B cell (primary cell): ENCODE measurements around the gene CARS2. TPM values are rescaled to one million over a fixed set of nuclear protein-coding genes. Genes with fewer than 3 reads are reported as not detected.

ENCODE experiments used
- ATAC-seq: fragments of 200-7000 bp; cut with Tn5 transposase; one replicate; pipeline ENCODE4 v1.10.0; 2021; ENCODE audit warnings: low read depth, mild to moderate bottlenecking, moderate number of reproducible peaks, moderate library complexity
- CTCF ChIA-PET: fragments of 350-600 bp; sonication (Branson Sonifier 250); formaldehyde crosslinking; loops from one replicate; lab custom pipeline; 2021; ENCODE audit warnings: antibody characterized with exemption, inconsistent platforms; lab: Charles Lee
- POLR2A ChIA-PET: fragments of 350-600 bp; sonication (Branson Sonifier 250); formaldehyde crosslinking; loops from one replicate; lab custom pipeline; 2021; ENCODE audit warnings: antibody characterized with exemption; lab: Charles Lee
- DNase-seq: peaks from one replicate; pipeline ENCODE4 v3.0.0; 2013
- H2AFZ ChIP-seq: 2 replicates; pipeline ENCODE4 v1.6.1; 2012; ENCODE audit warnings: mild to moderate bottlenecking, low read depth, low read length; ENCODE audit not compliant: insufficient read depth, poor library complexity, severe bottlenecking
- H3K27ac ChIP-seq, 2 donors: 1 replicate in 1 of 2; 2 replicates in 1 of 2; pipeline ENCODE4 v1.5.1; 2012 to 2013; ENCODE audit warnings: low read length in 2 of 2, mild to moderate bottlenecking in 2 of 2, moderate library complexity in 1 of 2
- H3K27me3 ChIP-seq, 4 experiments: fragments of 200-600 bp in 1 of 4; sonication (generic) in 1 of 4; replicated peaks in 1 of 4; 1 replicate in 2 of 4; 2 replicates in 2 of 4; pipeline versions ENCODE4 v1.6.1 to v1.7.0; 2013 to 2016; ENCODE audit warnings: low read length in 3 of 4, mild to moderate bottlenecking in 2 of 4, mixed read lengths in 1 of 4, moderate library complexity in 1 of 4; ENCODE audit not compliant: insufficient read depth in 4 of 4, control insufficient read depth in 3 of 4; ENCODE audit errors: control extremely low read depth in 1 of 4
- H3K36me3 ChIP-seq, 2 experiments: replicated peaks in 1 of 2; 1 replicate in 1 of 2; 2 replicates in 1 of 2; pipeline versions ENCODE4 v1.6.1 to v1.7.1; 2013; ENCODE audit warnings: low read length in 1 of 2; ENCODE audit not compliant: insufficient read depth in 2 of 2, control insufficient read depth in 1 of 2; ENCODE audit errors: control extremely low read depth in 1 of 2, extremely low read depth in 1 of 2
- H3K4me1 ChIP-seq, 2 donors: fragments of 200-600 bp in 1 of 2; sonication (generic) in 1 of 2; 1 replicate in 1 of 2; 2 replicates in 1 of 2; pipeline versions ENCODE4 v1.5.1 to v1.6.1; 2013 to 2017; ENCODE audit warnings: low read length in 2 of 2; ENCODE audit not compliant: control insufficient read depth in 2 of 2, insufficient read depth in 2 of 2
- H3K4me2 ChIP-seq: replicated peaks from 2 replicates; pipeline ENCODE3; 2012; ENCODE audit warnings: mild to moderate bottlenecking, low read depth, low read length; ENCODE audit not compliant: poor library complexity, severe bottlenecking
- H3K4me3 ChIP-seq, 5 experiments: fragments of 200-600 bp in 1 of 5; sonication (generic) in 1 of 5; 1 replicate in 3 of 5; 2 replicates in 2 of 5; pipeline versions ENCODE4 v1.5.1 to v1.7.0; 2011 to 2016; ENCODE audit warnings: low read length in 4 of 5, mild to moderate bottlenecking in 4 of 5, low read depth in 2 of 5, control low read depth in 1 of 5, moderate library complexity in 1 of 5; ENCODE audit not compliant: insufficient read depth in 1 of 5; ENCODE audit errors: control extremely low read depth in 1 of 5, extremely low read depth in 1 of 5
- H3K79me2 ChIP-seq: fragments of 200-600 bp; sonication (generic); one replicate; pipeline ENCODE4 v1.6.0; 2016; ENCODE audit warnings: low read length; ENCODE audit not compliant: control insufficient read depth, insufficient read depth
- H3K9ac ChIP-seq: fragments of 200-600 bp; sonication (generic); 2 replicates; pipeline ENCODE4 v1.6.1; 2017; ENCODE audit warnings: mild to moderate bottlenecking, low read length, moderate library complexity
- H3K9me3 ChIP-seq, 3 donors: one replicate each; pipeline versions ENCODE4 v1.6.1 to v1.7.1; 2013; ENCODE audit warnings: low read length in 2 of 3; ENCODE audit not compliant: control insufficient read depth in 2 of 3, insufficient read depth in 1 of 3; ENCODE audit errors: control extremely low read depth in 1 of 3
- H4K20me1 ChIP-seq: 2 replicates; pipeline ENCODE4 v1.6.0; 2012; ENCODE audit warnings: mild to moderate bottlenecking, low read length; ENCODE audit not compliant: insufficient read depth, control insufficient read depth, poor library complexity, severe bottlenecking
- H3K27ac Mint-ChIP-seq: one replicate; pipeline ENCODE4 v1.8.0; 2021; ENCODE audit warnings: mixed read lengths
- H3K27me3 Mint-ChIP-seq: one replicate; pipeline ENCODE4 v1.8.0; 2021; ENCODE audit warnings: mixed read lengths
- H3K4me1 Mint-ChIP-seq: one replicate; pipeline ENCODE4 v1.8.0; 2021; ENCODE audit warnings: mixed read lengths
- H3K4me3 Mint-ChIP-seq: one replicate; pipeline ENCODE4 v1.8.0; 2021; ENCODE audit warnings: mixed read lengths
- H3K9me3 Mint-ChIP-seq: one replicate; pipeline ENCODE4 v1.8.0; 2022; ENCODE audit warnings: mixed read lengths; ENCODE audit not compliant: insufficient read depth
- EZH2 ChIP-seq: IDR thresholded peaks from 2 replicates; pipeline ENCODE4 v1.6.1; 2012; ENCODE audit warnings: borderline replicate concordance, low read depth, mild to moderate bottlenecking, moderate library complexity, low read length; ENCODE audit not compliant: insufficient read depth, poor library complexity, severe bottlenecking
- WGBS: methylation state at CpG from one replicate; pipeline ENCODE4 v1.1.5; 2013; ENCODE audit warnings: missing lambda C conversion rate; ENCODE audit not compliant: insufficient coverage; 5-methylcytosine and 5-hydroxymethylcytosine counted together
- intact Hi-C: fragments of 100-400 bp; cut with micrococcal nuclease; formaldehyde crosslinking; loops from one replicate; pipeline ENCODE4 v1.10.0; 2022
- polyA plus RNA-seq: library from polyadenylated mRNA; depleted of rRNA; stranded (reverse); fragments of >200 nt; gene quantifications from 2 replicates; pipeline ENCODE4 v1.2.3, GENCODE V29; 2012
- total RNA-seq, 2 donors: library from RNA; stranded (reverse); fragments of 120-200 nt in 1 of 2; gene quantifications; 1 replicate in 1 of 2; 2 replicates in 1 of 2; pipeline versions ENCODE4 v1.2.3 to v1.2.4, GENCODE V29; 2013 to 2022
- TF ChIP-seq, protein P1 (sequence below): fragments of 200-600 bp; IDR thresholded peaks from one replicate; pipeline ENCODE4 v1.8.0; 2022; ENCODE audit warnings: antibody characterized with exemption, mild to moderate bottlenecking

The CARS2 gene
- total and polyA plus RNA-seq, 2 donors (not counting 1 experiment from before 2014, with no cell fraction given), result 154 to 188 TPM

GRCh38 chr13:110700641-110701040 lies 5.3 kb downstream of the CARS2 start:
- H3K36me3 ChIP-seq, result peaks cover 0 to 73% of the 10 kb centered on the region in 2 experiments
- H3K9me3 Mint-ChIP-seq, result no peaks in the 10 kb centered on the region

DNA sequence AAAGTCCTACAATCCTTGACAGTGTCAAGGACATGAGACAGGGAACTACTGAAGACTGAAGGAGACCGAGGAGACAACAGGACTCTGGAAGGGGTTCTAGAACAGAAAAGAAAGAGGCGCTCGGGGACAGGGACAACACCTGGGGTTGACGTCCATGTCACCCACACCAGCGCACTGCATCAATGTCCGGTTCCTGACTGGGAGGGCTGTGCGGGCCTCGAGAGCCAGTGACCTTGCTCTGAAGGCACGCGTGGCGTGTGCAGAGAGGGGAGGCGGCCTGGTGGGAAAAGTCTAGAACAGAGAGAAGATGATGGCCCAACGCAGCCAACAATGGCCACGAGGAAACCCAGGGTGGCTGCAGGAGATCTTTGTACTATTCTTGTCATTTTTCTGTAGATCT lies 5.7 kb downstream of the CARS2 start:
- ATAC-seq (no peak), DNase-seq (no peak)
- peaks cover 23 to 36% of the 10 kb centered on the region in 2 donors for H3K4me1 ChIP-seq
- no peak overlapping the region for H3K4me2 ChIP-seq
- Mint-ChIP-seq H3K27me3 (no peaks in the 10 kb centered on the region), H3K4me3 (no peak overlapping the region), H3K9me3 (no peaks in the 10 kb centered on the region), H3K4me1 (peaks cover 49% of the 10 kb centered on the region), H3K27ac (peak overlapping the region; percentile 63)
- intact Hi-C loops, result no loop called here
- ChIA-PET CTCF (interaction anchor here (1.0 kb wide), 1 partner anchor 56 kb away, joined by 4 read pairs; no protein-coding TSS in a partner anchor), POLR2A (no interaction called here)
- peaks cover 67% of the 10 kb centered on the region for H4K20me1 ChIP-seq
- WGBS, result 92% methylated on average over 12 of the region's 14 CpGs
- no peaks in the 10 kb centered on the region for H3K9me3 ChIP-seq
- no peaks in the 10 kb centered on the region for H3K27me3 ChIP-seq
- no peak overlapping the region for H3K9ac ChIP-seq
- H3K36me3 ChIP-seq, result peaks cover 0 to 73% of the 10 kb centered on the region in 2 experiments
- H3K4me3 ChIP-seq, result no peak overlapping the region
- peaks cover 74% of the 10 kb centered on the region for H3K79me2 ChIP-seq
- TF ChIP-seq EZH2, result no peak
- TF ChIP-seq, protein P1, sequence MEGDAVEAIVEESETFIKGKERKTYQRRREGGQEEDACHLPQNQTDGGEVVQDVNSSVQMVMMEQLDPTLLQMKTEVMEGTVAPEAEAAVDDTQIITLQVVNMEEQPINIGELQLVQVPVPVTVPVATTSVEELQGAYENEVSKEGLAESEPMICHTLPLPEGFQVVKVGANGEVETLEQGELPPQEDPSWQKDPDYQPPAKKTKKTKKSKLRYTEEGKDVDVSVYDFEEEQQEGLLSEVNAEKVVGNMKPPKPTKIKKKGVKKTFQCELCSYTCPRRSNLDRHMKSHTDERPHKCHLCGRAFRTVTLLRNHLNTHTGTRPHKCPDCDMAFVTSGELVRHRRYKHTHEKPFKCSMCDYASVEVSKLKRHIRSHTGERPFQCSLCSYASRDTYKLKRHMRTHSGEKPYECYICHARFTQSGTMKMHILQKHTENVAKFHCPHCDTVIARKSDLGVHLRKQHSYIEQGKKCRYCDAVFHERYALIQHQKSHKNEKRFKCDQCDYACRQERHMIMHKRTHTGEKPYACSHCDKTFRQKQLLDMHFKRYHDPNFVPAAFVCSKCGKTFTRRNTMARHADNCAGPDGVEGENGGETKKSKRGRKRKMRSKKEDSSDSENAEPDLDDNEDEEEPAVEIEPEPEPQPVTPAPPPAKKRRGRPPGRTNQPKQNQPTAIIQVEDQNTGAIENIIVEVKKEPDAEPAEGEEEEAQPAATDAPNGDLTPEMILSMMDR, result no peak
- H3K27ac ChIP-seq, result no peak overlapping the region
- no peak overlapping the region for H2AFZ ChIP-seq

More at GRCh38 chr13:110700641-110701040, 5.3 kb downstream of the CARS2 start:
- H3K9me3 ChIP-seq, result no peaks in the 10 kb centered on the region
- no peaks in the 10 kb centered on the region for H3K27me3 ChIP-seq
- no peak for TF ChIP-seq EZH2
- TF ChIP-seq, protein P1, result no peak
- peaks cover 78% of the 10 kb centered on the region for H3K79me2 ChIP-seq
- no peak for ATAC-seq
- H3K27ac ChIP-seq, result no peak overlapping the region
- intact Hi-C loops, result no loop called here
- H3K4me3 Mint-ChIP-seq, result no peak overlapping the region
- ChIA-PET CTCF (no interaction called here), POLR2A (no interaction called here)
- no peak for DNase-seq
- H3K4me2 ChIP-seq, result no peak overlapping the region
- H2AFZ ChIP-seq, result no peak overlapping the region
- peaks cover 71% of the 10 kb centered on the region for H4K20me1 ChIP-seq
- H3K27ac Mint-ChIP-seq, result no peak overlapping the region
- H3K27me3 Mint-ChIP-seq, result no peaks in the 10 kb centered on the region
- H3K4me1 ChIP-seq, result peaks cover 25 to 39% of the 10 kb centered on the region in 2 donors
- no peak overlapping the region for H3K9ac ChIP-seq
- peaks cover 52% of the 10 kb centered on the region for H3K4me1 Mint-ChIP-seq
- H3K4me3 ChIP-seq, result no peak overlapping the region
- WGBS, result 77% methylated on average over 3 of the region's 8 CpGs
